ENCODE results near the gene PIGR.

PIGR gene

GRCh38 chr1:206939841-206940587, 6.3 kb downstream of the PIGR start:
- DNase-seq (ENCODE audit: low spot score) (no peak), ATAC-seq (ENCODE audit: low read depth) (no peak)
- no peaks in the 10 kb centered on the region for H3K9me3 ChIP-seq (ENCODE audit: severe bottlenecking)

GRCh38 chr1:206939131-206939530, 7.1 kb downstream of the PIGR start:
- Histone ChIP-seq H3K4me3 (ENCODE audit: severe bottlenecking) (no peak overlapping the region), H3K27me3 (ENCODE audit: insufficient read depth, poor library complexity, severe bottlenecking) (no peaks in the 10 kb centered on the region), H3K27ac (ENCODE audit: poor library complexity, severe bottlenecking) (no peak overlapping the region), H3K4me1 (ENCODE audit: insufficient read depth, poor library complexity, severe bottlenecking) (no peaks in the 10 kb centered on the region), H3K36me3 (ENCODE audit: low read depth) (no peaks in the 10 kb centered on the region), H3K9me3 (ENCODE audit: severe bottlenecking) (no peaks in the 10 kb centered on the region)
- no peak for ATAC-seq (ENCODE audit: low read depth)
- no peak for DNase-seq (ENCODE audit: low spot score)
- TF ChIP-seq, protein P1, sequence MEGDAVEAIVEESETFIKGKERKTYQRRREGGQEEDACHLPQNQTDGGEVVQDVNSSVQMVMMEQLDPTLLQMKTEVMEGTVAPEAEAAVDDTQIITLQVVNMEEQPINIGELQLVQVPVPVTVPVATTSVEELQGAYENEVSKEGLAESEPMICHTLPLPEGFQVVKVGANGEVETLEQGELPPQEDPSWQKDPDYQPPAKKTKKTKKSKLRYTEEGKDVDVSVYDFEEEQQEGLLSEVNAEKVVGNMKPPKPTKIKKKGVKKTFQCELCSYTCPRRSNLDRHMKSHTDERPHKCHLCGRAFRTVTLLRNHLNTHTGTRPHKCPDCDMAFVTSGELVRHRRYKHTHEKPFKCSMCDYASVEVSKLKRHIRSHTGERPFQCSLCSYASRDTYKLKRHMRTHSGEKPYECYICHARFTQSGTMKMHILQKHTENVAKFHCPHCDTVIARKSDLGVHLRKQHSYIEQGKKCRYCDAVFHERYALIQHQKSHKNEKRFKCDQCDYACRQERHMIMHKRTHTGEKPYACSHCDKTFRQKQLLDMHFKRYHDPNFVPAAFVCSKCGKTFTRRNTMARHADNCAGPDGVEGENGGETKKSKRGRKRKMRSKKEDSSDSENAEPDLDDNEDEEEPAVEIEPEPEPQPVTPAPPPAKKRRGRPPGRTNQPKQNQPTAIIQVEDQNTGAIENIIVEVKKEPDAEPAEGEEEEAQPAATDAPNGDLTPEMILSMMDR (IDR thresholded peaks at IDR 0.05; ENCODE audit: poor library complexity, severe bottlenecking): no peak

More at GRCh38 chr1:206939841-206940587, 6.3 kb downstream of the PIGR start:
- Histone ChIP-seq H3K4me1 (ENCODE audit: insufficient read depth, poor library complexity, severe bottlenecking) (no peaks in the 10 kb centered on the region), H3K36me3 (ENCODE audit: low read depth) (no peaks in the 10 kb centered on the region), H3K27ac (ENCODE audit: poor library complexity, severe bottlenecking) (no peak overlapping the region), H3K4me3 (ENCODE audit: severe bottlenecking) (no peak overlapping the region), H3K27me3 (ENCODE audit: insufficient read depth, poor library complexity, severe bottlenecking) (no peaks in the 10 kb centered on the region)
- TF ChIP-seq, protein P1 (IDR thresholded peaks at IDR 0.05; ENCODE audit: poor library complexity, severe bottlenecking): no peak

- H3K36me3 ChIP-seq (ENCODE audit: low read depth): no peaks in the 10 kb centered on the region
- H3K4me3 ChIP-seq (ENCODE audit: severe bottlenecking): no peak overlapping the region
- no peaks in the 10 kb centered on the region for H3K4me1 ChIP-seq (ENCODE audit: insufficient read depth, poor library complexity, severe bottlenecking)
- no peak overlapping the region for H3K27ac ChIP-seq (ENCODE audit: poor library complexity, severe bottlenecking)
- TF ChIP-seq, protein P1 (IDR thresholded peaks at IDR 0.05; ENCODE audit: poor library complexity, severe bottlenecking): no peak
- no peaks in the 10 kb centered on the region for H3K9me3 ChIP-seq (ENCODE audit: severe bottlenecking)
- H3K27me3 ChIP-seq (ENCODE audit: insufficient read depth, poor library complexity, severe bottlenecking): no peaks in the 10 kb centered on the region
- ATAC-seq (ENCODE audit: low read depth) (no peak), DNase-seq (ENCODE audit: low spot score) (no peak)
These were observed 8.8 kb downstream of the PIGR start for GRCh38 chr1:206937425-206937824.

DNA sequence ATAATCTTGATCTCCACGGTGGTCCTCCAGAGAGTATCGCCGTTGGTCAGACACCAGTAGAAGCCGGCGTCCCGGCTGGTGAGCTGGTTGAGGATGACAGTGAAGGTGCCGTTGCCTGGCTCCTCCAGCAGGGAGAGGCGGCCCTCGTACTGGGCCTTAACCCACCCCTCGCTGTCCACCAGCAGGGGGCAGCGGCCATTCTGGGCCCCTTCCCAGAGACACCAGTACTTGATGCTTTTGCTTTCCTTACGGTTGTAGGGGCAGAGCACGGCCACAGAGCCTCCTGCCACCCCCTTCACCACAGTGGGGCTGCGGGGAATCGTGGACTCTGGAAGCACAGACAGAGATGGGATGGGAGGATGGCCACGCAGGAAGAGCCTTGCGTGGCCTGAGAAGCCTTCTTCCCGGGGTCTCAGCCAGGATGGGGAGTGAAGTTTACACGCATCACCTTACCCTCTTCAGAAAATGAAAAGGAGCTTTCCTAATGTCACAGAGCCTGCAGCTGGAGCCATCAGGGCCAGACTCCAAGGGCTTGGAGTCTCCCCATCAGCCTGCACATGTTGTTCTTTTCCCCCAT, 10.7 kb downstream of the PIGR start:
- ATAC-seq (ENCODE audit: low read depth) (peak; percentile 35; the same call in 1 of the 3 replicates), DNase-seq (ENCODE audit: low spot score) (no peak)
- H3K36me3 ChIP-seq (ENCODE audit: low read depth): no peaks in the 10 kb centered on the region
- H3K4me1 ChIP-seq (ENCODE audit: insufficient read depth, poor library complexity, severe bottlenecking): no peaks in the 10 kb centered on the region
- no peak overlapping the region for H3K4me3 ChIP-seq (ENCODE audit: severe bottlenecking)
- H3K9me3 ChIP-seq (ENCODE audit: severe bottlenecking): no peaks in the 10 kb centered on the region
- no peak overlapping the region for H3K27ac ChIP-seq (ENCODE audit: poor library complexity, severe bottlenecking)
- no peaks in the 10 kb centered on the region for H3K27me3 ChIP-seq (ENCODE audit: insufficient read depth, poor library complexity, severe bottlenecking)
- TF ChIP-seq, protein P1 (IDR thresholded peaks at IDR 0.05; ENCODE audit: poor library complexity, severe bottlenecking): peak; percentile 24
